ENCODE data around the gene ZBTB40.
A peak's percentile ranks its signal among the peaks of the same experiment; 100 is the strongest.

Gene ZBTB40

GRCh38 chr1:22451702-22452480 is at the start of gene ZBTB40:
ZBTB40 (plus strand) TSS chr1:22451851; CDS start chr1:22489949, 38,098 bp downstream.
- peak; percentile 98 for DNase-seq (ENCODE audit: low spot score)

- DNase-seq (ENCODE audit: low spot score), result no peak
Observed at GRCh38 chr1:22402356-22403053, 49.1 kb upstream of the ZBTB40 start.

- no peak for DNase-seq (ENCODE audit: low spot score)
Observed at GRCh38 chr1:22404486-22404885, 47.2 kb upstream of the ZBTB40 start.

- DNase-seq (ENCODE audit: low spot score), result no peak
Observed at GRCh38 chr1:22406722-22407495, 44.7 kb upstream of the ZBTB40 start.

GRCh38 chr1:22408230-22408629 is 43.4 kb upstream of the ZBTB40 start:
- no peak for DNase-seq (ENCODE audit: low spot score)

- DNase-seq (ENCODE audit: low spot score), result no peak
Observed at GRCh38 chr1:22410401-22410800, 41.2 kb upstream of the ZBTB40 start.

GRCh38 chr1:22410928-22411495 is 40.6 kb upstream of the ZBTB40 start:
- DNase-seq (ENCODE audit: low spot score), result no peak

GRCh38 chr1:22411589-22411988 is 40.1 kb upstream of the ZBTB40 start:
- DNase-seq (ENCODE audit: low spot score), result no peak

- DNase-seq (ENCODE audit: low spot score), result no peak
Observed at GRCh38 chr1:22412932-22413727, 38.5 kb upstream of the ZBTB40 start.

GRCh38 chr1:22413799-22414198 is 37.9 kb upstream of the ZBTB40 start:
- DNase-seq (ENCODE audit: low spot score), result no peak

- DNase-seq (ENCODE audit: low spot score), result no peak
Observed at GRCh38 chr1:22414244-22414751, 37.4 kb upstream of the ZBTB40 start.

GRCh38 chr1:22415489-22415888 is 36.2 kb upstream of the ZBTB40 start:
- DNase-seq (ENCODE audit: low spot score), result no peak

- peak; percentile 82 for DNase-seq (ENCODE audit: low spot score)
Observed at GRCh38 chr1:22416555-22417454, 34.8 kb upstream of the ZBTB40 start.

- no peak for DNase-seq (ENCODE audit: low spot score)
Observed at GRCh38 chr1:22417466-22417865, 34.2 kb upstream of the ZBTB40 start.

GRCh38 chr1:22418312-22418711 is 33.3 kb upstream of the ZBTB40 start:
- DNase-seq (ENCODE audit: low spot score), result no peak

GRCh38 chr1:22418933-22419382 is 32.7 kb upstream of the ZBTB40 start:
- no peak for DNase-seq (ENCODE audit: low spot score)

GRCh38 chr1:22420455-22421053 is 31.1 kb upstream of the ZBTB40 start:
- DNase-seq (ENCODE audit: low spot score), result peak; percentile 91

- DNase-seq (ENCODE audit: low spot score), result no peak
Observed at GRCh38 chr1:22426781-22427180, 24.9 kb upstream of the ZBTB40 start.

GRCh38 chr1:22428672-22429071 is 23.0 kb upstream of the ZBTB40 start:
- no peak for DNase-seq (ENCODE audit: low spot score)

- no peak for DNase-seq (ENCODE audit: low spot score)
Observed at GRCh38 chr1:22431965-22432364, 19.7 kb upstream of the ZBTB40 start.

Data from Ammon's horn (tissue), 1 donor.